ENCODE results near the gene GPR25. TPM values are rescaled to one million over a fixed set of nuclear protein-coding genes. Genes with fewer than 3 reads are reported as not detected.

The GPR25 gene
- total RNA-seq, 4 donors from 2014 or later: 1.3 TPM; not detected in 3

- no peaks in the 10 kb centered on the region for H3K36me3 ChIP-seq
- intact Hi-C loops (cut with DNase I): no loop called here
- DNase-seq: no peak
- H3K4me3 ChIP-seq: peak overlapping the region; percentile 3 to 59 (median 27)
- WGBS, 2 donors: 0% methylated on average over 7 of the region's 61 CpGs; no CpG with 5 or more reads in 1 of the 2 donors
- peak overlapping the region in 2 of 4 donors; percentile 6 to 49 for H3K27ac ChIP-seq
- H3K4me1 ChIP-seq: peaks cover 5 to 16% (median 12%) of the 10 kb centered on the region in 3 donors
- peaks cover 0 to 90% (median 11%) of the 10 kb centered on the region in 4 donors for H3K27me3 ChIP-seq
- no peaks in the 10 kb centered on the region for H3K9me3 ChIP-seq
- no peak for TF ChIP-seq POLR2A (IDR thresholded peaks at IDR 0.05)
These were observed 412 bp downstream of the GPR25 start for GRCh38 chr1:200873116-200873670.

GRCh38 chr1:200873671-200874397 is 1.1 kb downstream of the GPR25 start:
- intact Hi-C loops (cut with DNase I): no loop called here

GRCh38 chr1:200874694-200875093 is 1.9 kb downstream of the GPR25 start:
- H3K27ac ChIP-seq: no peak overlapping the region
- no peak for DNase-seq
- intact Hi-C loops (cut with DNase I): no loop called here
- H3K36me3 ChIP-seq: no peaks in the 10 kb centered on the region
- peaks cover 0 to 90% (median 11%) of the 10 kb centered on the region in 4 donors for H3K27me3 ChIP-seq
- peaks cover 5 to 16% (median 12%) of the 10 kb centered on the region in 3 donors for H3K4me1 ChIP-seq
- 64 to 75% methylated on average over 6 of the region's 6 CpGs for WGBS, 2 donors
- peak overlapping the region in 1 of 4 donors; percentile 42 for H3K4me3 ChIP-seq
- H3K9me3 ChIP-seq: no peaks in the 10 kb centered on the region
- no peak for TF ChIP-seq POLR2A (IDR thresholded peaks at IDR 0.05)
- no peak for TF ChIP-seq CTCF (IDR thresholded peaks at IDR 0.05)

More at GRCh38 chr1:200873671-200874397, 1.1 kb downstream of the GPR25 start:
- H3K27me3 ChIP-seq: peaks cover 0 to 97% (median 11%) of the 10 kb centered on the region in 4 donors
- TF ChIP-seq POLR2A (IDR thresholded peaks at IDR 0.05) (no peak), CTCF (IDR thresholded peaks at IDR 0.05) (no peak)
- no peaks in the 10 kb centered on the region for H3K9me3 ChIP-seq
- H3K36me3 ChIP-seq: no peaks in the 10 kb centered on the region
- peak overlapping the region in 2 of 4 donors; percentile 6 to 49 for H3K27ac ChIP-seq
- H3K4me1 ChIP-seq: peaks cover 5 to 16% (median 12%) of the 10 kb centered on the region in 3 donors
- H3K4me3 ChIP-seq: peak overlapping the region; percentile 3 to 59 (median 27)
- DNase-seq: no peak
- 11 to 62% methylated on average over 11 to 23 of the region's 66 CpGs for WGBS, 2 donors

- Histone ChIP-seq H3K4me3 (no peak overlapping the region), H3K36me3 (no peaks in the 10 kb centered on the region), H3K27ac (no peak overlapping the region), H3K9me3 (no peaks in the 10 kb centered on the region), H3K4me1 (peaks cover 5 to 16% (median 12%) of the 10 kb centered on the region in 3 donors), H3K27me3 (peaks cover 0 to 89% (median 11%) of the 10 kb centered on the region in 4 donors)
- intact Hi-C loops (cut with DNase I): no loop called here
- 84 to 86% methylated on average over 4 to 5 of the region's 5 CpGs for WGBS, 2 donors
- no peak for TF ChIP-seq CTCF (IDR thresholded peaks at IDR 0.05)
- TF ChIP-seq POLR2A (IDR thresholded peaks at IDR 0.05): no peak
- no peak for DNase-seq
These were observed 2.6 kb downstream of the GPR25 start for GRCh38 chr1:200875416-200875815.

GRCh38 chr1:200877010-200877409 is 4.2 kb downstream of the GPR25 start:
- no peak for TF ChIP-seq POLR2A (IDR thresholded peaks at IDR 0.05)
- no peak for TF ChIP-seq CTCF (IDR thresholded peaks at IDR 0.05)
- H3K36me3 ChIP-seq: no peaks in the 10 kb centered on the region
- no peak overlapping the region for H3K27ac ChIP-seq
- H3K4me1 ChIP-seq: peaks cover 5 to 16% (median 12%) of the 10 kb centered on the region in 3 donors
- H3K27me3 ChIP-seq: peaks cover 0 to 73% (median 11%) of the 10 kb centered on the region in 4 donors
- DNase-seq: no peak
- intact Hi-C loops (cut with DNase I): no loop called here
- WGBS, 2 donors: 65 to 71% methylated on average over 3 of the region's 3 CpGs
- H3K4me3 ChIP-seq: no peak overlapping the region
- H3K9me3 ChIP-seq: no peaks in the 10 kb centered on the region

Data from esophagus squamous epithelium (tissue), 5 donors.